Activated CD8-positive, alpha-beta memory T cell treated with anti-CD3 and anti-CD28 coated beads for 48 hours (primary cell): ENCODE measurements around the gene RBBP5.

Experiments
- DNase-seq, 3 experiments: peaks; one replicate each; pipeline ENCODE4 v3.0.0-alpha.2; 2020; ENCODE audit warnings: low read depth in 2 of 3, low spot score in 2 of 3

RBBP5 gene

DNA sequence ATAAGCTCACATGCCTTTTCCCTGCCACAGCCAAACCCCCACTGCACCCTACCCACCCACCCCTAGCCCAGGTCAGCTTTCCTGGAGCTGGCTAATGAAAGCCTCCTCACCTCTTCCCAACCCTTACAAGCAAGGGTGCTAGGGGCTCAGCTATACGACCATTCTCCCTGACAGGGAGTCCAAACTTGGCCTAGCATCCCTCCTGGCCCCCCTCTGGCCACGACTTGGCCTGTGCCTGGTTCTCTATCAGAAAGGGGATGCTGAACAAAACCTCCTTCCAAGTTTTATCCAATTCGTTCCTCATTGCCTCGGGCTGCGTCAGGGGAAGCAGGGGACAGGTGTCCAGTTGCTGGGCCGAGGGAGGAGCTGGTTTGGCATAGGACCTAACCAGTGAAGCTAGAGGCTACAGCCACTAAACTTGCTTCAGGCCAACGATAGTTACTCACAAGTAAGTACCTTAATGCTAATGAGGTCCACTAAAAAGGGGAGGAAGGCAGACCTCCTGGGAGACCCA, 46.1 kb downstream of the RBBP5 start:
- no peak for DNase-seq

DNA sequence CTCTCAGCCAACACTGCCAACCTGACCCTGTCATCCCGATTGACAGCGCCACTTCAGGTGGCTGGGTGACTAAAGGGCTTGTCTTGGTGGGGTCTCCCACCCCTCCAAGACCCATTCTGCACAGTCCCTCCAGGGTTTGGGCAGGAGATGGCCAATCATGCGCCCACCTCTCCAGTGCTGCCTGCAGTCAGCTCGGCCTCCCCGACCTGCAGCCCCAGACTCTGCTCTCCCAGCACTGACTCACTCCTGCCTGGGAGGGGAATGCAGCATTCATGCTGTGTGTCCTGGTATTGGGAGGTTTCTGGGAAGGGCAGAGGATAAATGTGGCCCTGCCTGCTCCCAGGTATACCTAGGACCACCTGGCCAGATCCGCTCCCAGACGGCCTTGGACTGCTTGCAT, 47.3 kb downstream of the RBBP5 start:
- no peak for DNase-seq

DNA sequence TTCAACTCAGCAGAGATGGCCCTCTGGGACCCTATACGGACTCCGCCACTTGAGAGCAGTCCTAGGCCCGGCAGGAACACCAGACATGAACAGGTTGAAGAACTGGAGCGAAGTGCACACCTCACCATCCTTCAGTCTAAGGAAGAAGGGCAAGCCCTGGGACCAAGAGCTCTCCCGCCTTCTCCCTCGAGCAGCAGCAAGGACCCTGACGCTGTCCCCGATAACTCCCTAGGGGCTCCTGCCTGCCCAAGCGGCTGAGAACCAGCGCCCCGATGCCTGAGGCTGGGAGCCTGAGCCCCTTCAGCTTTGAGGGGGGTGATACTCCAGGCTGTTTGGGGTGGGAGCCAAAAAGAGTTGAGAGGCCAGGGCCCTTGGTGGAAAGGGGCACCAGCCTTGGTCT, 47.7 kb downstream of the RBBP5 start:
- DNase-seq, result no peak

DNA sequence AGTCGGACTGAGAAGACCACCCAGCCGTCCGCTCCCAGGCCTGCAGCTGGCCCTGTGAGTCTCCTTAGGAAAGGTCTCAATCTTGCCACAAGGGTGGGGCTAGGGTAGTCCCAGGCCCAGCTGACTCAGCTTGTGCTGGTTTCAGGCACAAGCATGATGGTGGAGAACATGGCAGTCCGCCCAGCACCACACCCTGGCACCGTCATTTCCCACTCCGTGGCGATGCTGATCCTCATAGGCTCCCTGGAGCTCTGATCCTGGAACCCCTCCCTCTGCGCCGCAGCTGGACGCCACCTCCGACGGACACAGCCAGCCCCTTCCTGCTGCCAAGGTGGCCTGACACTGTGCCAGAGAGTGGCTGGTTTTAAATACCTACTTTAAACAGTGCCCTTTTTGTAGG, 48.3 kb downstream of the RBBP5 start:
- DNase-seq, result no peak

DNA sequence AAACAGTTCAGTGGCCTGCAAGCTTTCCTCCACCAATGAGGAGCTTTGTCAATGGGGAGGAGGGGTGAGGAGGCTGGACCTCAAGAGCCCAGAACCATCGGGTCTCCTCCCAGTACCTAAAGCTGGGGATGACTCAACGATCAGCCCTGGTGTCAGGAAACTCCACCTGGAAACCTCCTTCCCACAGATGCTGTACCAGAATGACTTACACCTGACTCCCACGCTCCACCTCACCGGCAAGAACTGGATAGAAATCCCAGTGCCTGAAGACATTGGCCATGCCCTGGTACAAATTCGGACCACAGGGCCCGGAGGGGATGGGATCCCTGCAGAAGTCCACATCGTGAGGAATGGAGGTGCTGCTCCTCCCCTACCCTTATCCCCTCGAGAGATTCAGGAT, 48.9 kb downstream of the RBBP5 start:
- no peak for DNase-seq

DNA sequence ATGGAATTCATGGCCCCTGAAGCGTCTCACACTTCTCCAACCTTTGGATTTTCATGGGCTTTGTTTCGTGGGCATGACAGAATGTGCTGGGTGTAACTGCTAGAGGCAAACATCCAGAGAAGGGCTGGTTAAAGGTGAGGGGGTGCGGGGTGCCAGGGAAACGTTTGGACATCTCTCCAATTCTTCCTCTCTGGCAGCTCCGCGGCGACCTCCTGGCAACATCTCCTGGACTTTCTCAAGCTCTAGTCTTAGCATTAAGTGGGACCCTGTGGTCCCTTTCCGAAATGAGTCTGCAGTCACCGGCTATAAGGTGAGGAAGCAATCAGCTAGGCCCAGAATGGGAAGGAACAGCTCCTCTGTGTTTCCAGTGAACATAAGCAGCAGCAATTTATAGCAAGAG, 49.5 kb downstream of the RBBP5 start:
- no peak for DNase-seq

DNA sequence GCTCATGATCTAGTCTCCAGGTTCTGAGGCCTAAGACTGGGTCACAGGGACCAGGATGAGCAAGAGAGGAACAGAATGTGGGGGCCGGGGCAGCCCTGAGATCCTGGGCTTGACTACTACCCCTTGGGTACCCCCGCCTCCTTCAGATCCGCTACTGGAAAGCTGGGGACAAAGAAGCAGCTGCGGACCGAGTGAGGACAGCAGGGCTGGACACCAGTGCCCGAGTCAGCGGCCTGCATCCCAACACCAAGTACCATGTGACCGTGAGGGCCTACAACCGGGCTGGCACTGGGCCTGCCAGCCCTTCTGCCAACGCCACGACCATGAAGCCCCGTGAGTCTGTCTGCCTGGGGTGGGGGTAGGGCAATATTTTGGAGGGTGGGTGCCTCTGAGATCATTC, 50.0 kb downstream of the RBBP5 start:
- no peak for DNase-seq

DNA sequence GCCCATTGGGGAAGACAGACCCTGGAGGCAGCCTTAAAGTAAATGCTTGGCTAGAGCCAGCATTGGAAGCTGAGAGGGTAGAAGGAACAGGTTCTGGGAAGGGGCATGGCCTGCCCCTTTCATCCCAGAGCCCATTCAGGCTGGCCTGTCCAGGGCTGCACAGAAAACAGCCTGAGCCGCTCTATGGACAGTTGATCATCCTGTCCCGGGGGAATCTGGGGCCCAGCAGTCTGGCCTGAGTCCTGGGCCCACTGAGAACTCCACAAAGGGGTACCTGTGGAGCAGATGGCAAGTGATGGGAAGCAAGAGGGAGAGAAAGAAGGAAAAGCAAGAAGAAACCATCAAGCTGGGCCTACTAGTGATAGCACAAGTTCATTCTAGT, 50.8 kb downstream of the RBBP5 start:
- DNase-seq, result no peak

DNA sequence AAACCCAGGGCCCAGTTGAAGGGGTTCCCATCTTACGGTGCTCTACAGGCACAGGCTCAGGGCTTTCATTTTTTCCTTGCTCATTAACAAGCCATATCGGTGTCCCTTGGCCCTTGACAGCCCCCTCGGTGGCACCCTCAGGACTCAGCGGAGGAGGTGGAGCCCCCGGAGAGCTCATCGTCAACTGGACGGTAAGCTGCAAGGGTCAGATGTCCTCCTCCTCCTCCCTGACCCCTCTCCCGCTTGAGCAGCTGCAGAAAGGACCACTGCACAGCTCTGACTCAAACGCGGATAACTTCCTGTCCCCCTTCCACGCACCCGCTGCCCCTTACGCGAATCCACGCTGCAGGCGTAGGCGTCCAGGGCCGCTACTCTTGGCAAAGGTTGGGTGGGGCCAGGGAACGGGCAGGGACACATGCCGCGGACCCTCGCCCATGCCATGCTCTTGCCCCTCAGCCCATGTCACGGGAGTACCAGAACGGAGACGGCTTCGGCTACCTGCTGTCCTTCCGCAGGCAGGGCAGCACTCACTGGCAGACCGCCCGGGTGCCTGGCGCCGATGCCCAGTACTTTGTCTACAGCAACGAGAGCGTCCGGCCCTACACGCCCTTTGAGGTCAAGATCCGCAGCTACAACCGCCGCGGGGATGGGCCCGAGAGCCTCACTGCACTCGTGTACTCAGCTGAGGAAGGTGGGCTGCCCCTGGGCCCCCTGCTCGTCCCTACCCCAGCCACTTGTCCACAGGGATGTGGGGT, 52.2 kb downstream of the RBBP5 start:
- DNase-seq, result no peak

DNA sequence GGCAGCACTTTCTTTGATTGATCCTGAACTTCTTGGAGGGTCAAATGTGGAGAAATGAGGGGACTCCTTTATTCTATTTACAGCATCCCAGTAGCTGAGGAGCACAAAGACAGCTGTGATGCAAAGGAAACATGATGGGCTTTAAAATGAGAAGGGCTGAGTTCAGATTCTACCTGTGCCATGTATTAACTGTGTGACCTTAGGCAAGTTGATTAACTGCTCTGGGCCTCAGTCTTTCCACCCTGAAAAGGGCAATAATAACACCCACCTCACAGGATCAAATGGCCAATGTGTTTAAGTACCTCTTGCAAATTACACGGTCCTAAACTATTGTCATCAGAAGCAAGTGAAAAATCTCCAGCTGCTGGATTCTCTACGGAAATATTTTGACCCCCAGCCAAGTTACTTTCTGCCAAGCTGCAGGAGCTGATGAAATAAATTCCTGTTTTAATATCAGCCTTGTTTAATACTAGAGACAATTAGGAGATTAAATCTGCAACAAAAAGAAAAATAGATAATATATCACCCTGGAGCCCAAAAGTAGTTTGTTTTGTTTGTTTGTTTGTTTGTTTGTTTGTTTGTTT, 53.2 kb downstream of the RBBP5 start:
- DNase-seq, result no peak

DNA sequence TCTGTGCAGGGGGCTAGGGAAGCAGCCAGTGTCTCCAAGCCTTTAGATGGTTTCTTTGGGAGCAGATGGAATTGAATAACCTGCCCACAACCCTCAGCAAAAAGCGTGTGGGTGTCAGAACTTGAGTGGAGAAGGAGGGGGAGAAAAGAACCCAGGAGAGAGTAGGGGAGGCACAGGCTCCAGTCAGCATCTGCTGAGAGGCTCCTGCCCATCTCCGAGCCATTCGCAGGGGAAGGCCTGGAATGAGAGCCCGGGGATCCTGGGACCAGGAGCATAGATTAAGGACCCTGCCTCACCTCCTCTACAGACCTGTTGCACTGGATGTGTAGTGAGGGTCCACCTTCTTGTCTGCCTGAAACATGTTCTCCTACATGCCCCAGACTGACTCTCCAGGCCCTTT, 53.8 kb downstream of the RBBP5 start:
- DNase-seq, result no peak

DNA sequence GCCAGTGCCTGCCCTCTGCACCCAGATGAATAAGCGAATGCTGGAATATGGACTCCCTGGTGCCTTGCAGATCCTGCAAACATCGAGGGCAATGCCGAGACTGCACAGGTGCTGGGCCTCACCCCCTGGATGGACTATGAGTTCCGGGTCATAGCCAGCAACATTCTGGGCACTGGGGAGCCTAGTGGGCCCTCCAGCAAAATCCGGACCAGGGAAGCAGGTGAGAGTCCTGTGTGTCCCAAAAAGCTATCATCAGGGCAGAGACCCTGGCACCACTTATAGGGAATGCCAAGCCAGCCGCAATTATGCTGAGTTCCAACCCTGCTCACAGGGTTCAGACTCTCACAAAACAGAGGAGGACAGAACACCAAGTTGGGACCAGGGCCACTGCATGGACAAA, 54.7 kb downstream of the RBBP5 start:
- DNase-seq, result no peak

DNA sequence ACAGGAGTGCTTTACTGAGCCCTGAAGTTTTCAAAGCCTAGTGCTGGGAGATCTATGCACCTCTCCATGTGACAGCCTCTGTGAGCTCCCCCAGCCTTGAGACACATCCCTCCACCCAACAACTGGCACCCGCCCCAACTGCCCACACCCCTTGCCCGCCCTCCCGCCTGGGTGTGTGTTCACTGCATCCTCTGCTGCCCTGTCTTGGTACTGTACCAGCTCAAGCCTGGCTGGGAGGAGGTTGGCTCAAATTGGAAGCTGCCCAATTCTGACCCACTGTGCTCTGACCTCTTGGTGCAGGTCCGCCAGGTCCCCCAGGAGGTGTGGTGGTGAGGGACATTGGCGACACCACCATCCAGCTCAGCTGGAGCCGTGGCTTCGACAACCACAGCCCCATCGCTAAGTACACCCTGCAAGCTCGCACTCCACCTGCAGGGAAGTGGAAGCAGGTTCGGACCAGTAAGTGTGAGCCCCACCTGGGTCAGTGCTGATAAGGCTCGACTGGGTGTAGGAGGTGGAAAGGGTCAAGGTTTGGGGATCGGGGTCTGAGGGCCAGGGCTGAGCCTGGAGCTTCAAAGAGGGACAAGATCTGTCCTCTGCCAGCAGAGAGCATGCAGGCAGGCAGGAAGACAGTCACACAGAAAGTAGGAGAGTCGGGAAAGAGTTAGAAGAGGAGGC, 55.5 kb downstream of the RBBP5 start:
- DNase-seq, result no peak

DNA sequence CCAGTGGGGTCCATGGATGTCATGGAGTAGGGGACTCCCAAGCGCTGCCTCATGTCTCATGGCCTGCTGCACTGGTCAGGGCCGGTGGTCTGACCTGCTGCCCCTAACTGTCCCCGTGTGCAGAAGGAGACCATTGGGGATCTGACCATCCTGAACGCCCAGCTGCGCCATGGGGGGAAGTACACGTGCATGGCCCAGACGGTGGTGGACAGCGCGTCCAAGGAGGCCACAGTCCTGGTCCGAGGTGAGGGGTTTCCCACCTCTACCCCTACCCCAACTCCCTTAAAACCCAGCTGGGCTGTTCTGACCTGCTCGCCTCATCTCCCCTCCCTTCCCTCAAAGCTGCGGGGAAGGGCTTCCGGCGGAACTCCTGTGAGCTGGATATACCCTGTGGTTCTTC, 56.1 kb downstream of the RBBP5 start:
- no peak for DNase-seq

DNA sequence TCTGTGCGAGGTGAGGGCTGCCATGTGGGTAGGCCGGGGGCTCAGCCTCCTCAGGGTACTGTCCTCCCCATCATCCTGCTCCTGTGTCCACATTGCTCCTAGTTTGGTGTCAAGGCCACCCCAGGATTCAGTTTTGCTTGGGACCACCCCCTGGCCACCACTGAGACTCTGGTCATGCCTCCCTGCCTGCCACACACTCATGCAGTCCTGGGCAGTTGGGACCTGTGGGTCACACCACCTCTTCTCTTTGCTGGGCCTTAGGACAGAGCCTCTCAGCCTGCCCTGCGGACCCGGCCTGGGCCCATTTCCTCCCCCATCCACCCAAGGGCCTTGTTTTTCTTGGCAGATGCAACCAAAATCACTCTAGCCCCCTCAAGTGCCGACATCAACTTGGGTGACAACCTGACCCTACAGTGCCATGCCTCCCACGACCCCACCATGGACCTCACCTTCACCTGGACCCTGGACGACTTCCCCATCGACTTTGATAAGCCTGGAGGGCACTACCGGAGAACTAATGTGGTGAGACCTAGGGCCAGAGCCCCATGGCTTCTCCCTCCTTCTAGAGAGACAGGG, 56.9 kb downstream of the RBBP5 start:
- no peak for DNase-seq

DNA sequence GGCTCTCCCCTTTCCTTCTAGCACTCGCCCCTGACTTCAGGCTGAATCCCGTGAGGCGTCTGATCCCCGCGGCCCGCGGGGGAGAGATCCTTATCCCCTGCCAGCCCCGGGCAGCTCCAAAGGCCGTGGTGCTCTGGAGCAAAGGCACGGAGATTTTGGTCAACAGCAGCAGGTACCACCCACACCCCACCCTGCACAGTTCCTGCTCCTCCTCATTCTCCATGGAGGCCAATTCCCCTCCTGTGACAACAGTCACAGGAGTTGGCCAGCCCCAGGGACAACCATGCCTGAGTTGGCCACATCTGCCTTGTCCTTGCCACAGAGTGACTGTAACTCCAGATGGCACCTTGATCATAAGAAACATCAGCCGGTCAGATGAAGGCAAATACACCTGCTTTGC, 57.5 kb downstream of the RBBP5 start:
- no peak for DNase-seq

DNA sequence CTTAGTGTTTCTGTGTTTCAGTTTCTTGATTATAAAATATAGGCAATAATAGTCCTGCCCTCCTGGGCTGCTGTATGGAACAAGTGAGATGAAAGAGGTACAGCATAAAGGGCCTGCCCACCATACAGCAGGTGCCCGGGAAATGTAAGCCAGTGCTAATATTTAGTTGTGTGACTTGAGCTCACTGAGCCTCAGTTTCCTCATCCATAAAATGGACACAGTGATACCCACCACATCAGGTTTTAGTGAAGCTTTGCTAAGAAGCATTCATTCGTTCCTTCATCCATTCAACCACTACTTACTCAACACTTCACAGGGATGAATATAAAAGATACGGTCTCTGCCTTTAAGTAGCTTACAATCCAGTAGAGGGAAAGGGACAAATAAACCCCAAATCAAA, 58.9 kb downstream of the RBBP5 start:
- no peak for DNase-seq

DNA sequence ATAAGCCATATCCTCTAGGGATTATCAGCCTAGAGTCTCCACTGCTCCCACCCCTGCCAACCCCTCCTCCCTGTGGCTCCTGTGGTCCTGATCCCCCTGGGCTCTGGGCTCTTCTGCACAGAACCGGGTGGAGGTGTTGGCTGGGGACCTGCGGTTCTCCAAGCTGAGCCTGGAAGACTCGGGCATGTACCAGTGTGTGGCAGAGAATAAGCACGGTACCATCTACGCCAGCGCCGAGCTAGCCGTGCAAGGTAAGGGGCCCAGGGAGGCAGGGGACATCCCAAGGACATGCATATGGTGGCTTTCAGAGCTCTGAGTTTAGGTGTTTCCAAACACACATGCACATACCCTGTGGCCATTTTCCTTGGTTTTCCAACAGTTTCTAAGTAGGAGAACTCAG, 59.5 kb downstream of the RBBP5 start:
- no peak for DNase-seq

DNA sequence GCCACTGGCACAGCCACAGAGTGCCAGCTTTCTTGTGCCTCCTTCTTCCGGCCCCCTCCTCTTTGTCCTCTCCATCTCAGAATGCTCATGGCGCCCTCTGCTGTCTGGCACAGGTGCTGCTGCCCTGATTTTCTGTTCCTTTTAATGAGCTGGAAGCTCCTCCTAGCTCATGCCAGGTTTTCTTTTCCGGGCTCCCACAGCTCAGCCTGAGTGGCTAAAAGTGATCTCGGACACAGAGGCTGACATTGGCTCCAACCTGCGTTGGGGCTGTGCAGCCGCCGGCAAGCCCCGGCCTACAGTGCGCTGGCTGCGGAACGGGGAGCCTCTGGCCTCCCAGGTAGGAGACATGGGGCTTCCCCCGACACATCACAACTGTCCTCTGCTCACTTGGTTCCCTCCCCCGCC, 60.1 kb downstream of the RBBP5 start:
- DNase-seq, result peak; percentile 27 to 56 (median 47)

DNA sequence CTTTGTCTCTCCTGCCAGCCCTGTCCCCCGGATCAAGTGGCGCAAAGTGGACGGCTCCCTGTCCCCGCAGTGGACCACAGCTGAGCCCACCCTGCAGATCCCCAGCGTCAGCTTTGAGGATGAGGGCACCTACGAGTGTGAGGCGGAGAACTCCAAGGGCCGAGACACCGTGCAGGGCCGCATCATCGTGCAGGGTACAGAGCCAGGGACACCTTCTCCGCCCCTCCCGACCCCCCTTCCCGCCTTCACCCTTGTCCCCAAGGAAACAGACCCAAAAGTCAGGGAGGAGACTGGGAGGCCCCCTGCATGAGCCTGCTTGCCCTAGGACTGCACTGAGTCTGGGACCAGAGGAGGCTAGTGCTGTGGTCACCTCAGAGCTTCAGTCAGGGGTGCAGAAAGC, 60.6 kb downstream of the RBBP5 start:
- no peak for DNase-seq

DNA sequence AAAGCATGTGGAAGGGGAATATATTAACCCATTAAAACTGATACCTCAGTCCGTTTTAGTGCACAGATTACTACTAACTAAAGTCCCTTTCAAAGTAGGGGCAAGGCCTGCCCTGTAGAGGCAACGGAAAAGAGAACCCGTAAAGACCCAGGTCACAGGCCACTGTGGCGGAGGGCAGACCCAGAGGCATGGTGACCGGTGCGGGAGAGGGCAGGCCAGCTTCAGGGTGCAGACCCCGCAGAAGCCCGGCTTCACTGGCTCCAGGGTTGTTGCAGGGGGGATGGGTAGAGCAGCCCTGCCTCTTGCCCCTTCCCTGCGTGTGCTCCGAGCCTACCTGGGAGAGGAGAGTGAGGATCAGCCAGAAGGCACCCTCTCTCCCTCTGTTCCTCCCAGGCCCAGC, 61.0 kb downstream of the RBBP5 start:
- no peak for DNase-seq

DNA sequence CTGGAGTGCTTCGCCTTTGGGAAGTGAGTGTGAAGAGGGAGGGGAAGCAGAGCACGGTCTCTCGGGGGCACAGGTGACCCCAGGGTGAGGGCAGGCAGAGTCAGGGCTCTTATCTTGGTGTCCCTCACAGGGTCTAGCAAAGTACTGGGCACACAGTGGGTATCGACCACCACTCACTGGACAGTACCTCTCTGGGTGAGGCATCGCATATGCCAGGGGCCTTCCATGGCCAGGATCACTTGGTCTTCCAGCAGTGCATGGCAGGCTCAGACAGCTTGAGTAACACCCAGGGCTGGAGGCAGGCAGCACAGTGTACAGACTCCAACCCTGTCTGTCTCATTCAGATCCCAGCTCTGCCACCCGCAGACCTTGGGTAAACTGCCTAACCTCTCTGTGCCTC, 62.1 kb downstream of the RBBP5 start:
- DNase-seq, result no peak
